Neural cell (in vitro differentiated cells): ENCODE data around the gene CASKIN2. TPM values are rescaled to one million over a fixed set of nuclear protein-coding genes. Genes with fewer than 3 reads are reported as not detected.

Experiments
- H2AFZ ChIP-seq: fragments of 200-600, 300-800 bp; sonication (generic), shearing (Covaris generic); 2 replicates; pipeline ENCODE4 v1.6.0; 2014; ENCODE audit warnings: low read depth, mild to moderate bottlenecking, antibody characterized with exemption, low read length, moderate library complexity
- H3F3A ChIP-seq: fragments of 200-600 bp; shearing (Covaris generic); 2 replicates; pipeline ENCODE4 v1.6.1; 2016; ENCODE audit warnings: mild to moderate bottlenecking, moderate library complexity, mixed read lengths, antibody characterized with exemption, low read length; ENCODE audit not compliant: insufficient read depth, poor library complexity, severe bottlenecking
- H3K27ac ChIP-seq: fragments of 200-600, 300-800 bp; sonication (generic), shearing (Covaris generic); 2 replicates; pipeline ENCODE4 v1.5.1; 2014; ENCODE audit warnings: mild to moderate bottlenecking, low read length, moderate library complexity
- H3K27me3 ChIP-seq: fragments of 300-800, 200-600 bp; sonication (generic), shearing (Covaris generic); 2 replicates; pipeline ENCODE4 v1.6.0; 2014; ENCODE audit warnings: mild to moderate bottlenecking, low read depth, low read length, moderate library complexity; ENCODE audit not compliant: insufficient read depth
- H3K36me3 ChIP-seq: fragments of 300-800, 200-600 bp; sonication (generic), shearing (Covaris generic); 2 replicates; pipeline ENCODE4 v1.5.1; 2014; ENCODE audit warnings: mild to moderate bottlenecking, antibody characterized with exemption, low read length, moderate library complexity; ENCODE audit not compliant: insufficient read depth
- H3K4me2 ChIP-seq: fragments of 300-800, 200-600 bp; sonication (generic), shearing (Covaris generic); 2 replicates; pipeline ENCODE4 v1.6.0; 2014; ENCODE audit warnings: mild to moderate bottlenecking, low read length
- H3K4me3 ChIP-seq: fragments of 300-800, 200-600 bp; sonication (generic), shearing (Covaris generic); 2 replicates; pipeline ENCODE4 v1.5.1; 2014; ENCODE audit warnings: mild to moderate bottlenecking, low read length, moderate library complexity
- H3K79me2 ChIP-seq: fragments of 200-600 bp; shearing (Covaris generic); replicated peaks from 2 replicates; pipeline ENCODE4 v1.6.0; 2014; ENCODE audit warnings: mild to moderate bottlenecking, low read length, moderate library complexity; ENCODE audit not compliant: insufficient read depth
- H3K9ac ChIP-seq: fragments of 300-800, 200-600 bp; sonication (generic), shearing (Covaris generic); 2 replicates; pipeline ENCODE4 v1.6.1; 2016; ENCODE audit warnings: mild to moderate bottlenecking, low read length, mixed read lengths
- H3K9me2 ChIP-seq: fragments of 200-600 bp; shearing (Covaris generic); 2 replicates; pipeline ENCODE4 v1.6.1; 2016; ENCODE audit warnings: mild to moderate bottlenecking, low read length, mixed read lengths; ENCODE audit not compliant: insufficient read depth
- H3K9me3 ChIP-seq: fragments of 200-600, 300-800 bp; sonication (generic), shearing (Covaris generic); 2 replicates; pipeline ENCODE4 v1.6.1; 2016; ENCODE audit warnings: mild to moderate bottlenecking, mixed run types, low read length, moderate library complexity, mixed read lengths
- H4K20me1 ChIP-seq: fragments of 200-600 bp; shearing (Covaris generic); 2 replicates; pipeline ENCODE4 v1.6.1; 2016; ENCODE audit warnings: mild to moderate bottlenecking, mixed run types; ENCODE audit not compliant: insufficient read depth
- EP300 ChIP-seq: fragments of 450-650 bp; conservative IDR thresholded peaks from 2 replicates; pipeline ENCODE4 v1.6.1; 2014; ENCODE audit warnings: antibody characterized with exemption, mild to moderate bottlenecking, moderate library complexity; ENCODE audit not compliant: poor library complexity, severe bottlenecking
- EZH2 ChIP-seq: fragments of 200-600, 300-800 bp; shearing (Covaris generic), sonication (generic); IDR thresholded peaks from 2 replicates; pipeline ENCODE4 v1.6.1; 2014; ENCODE audit warnings: antibody characterized with exemption, low read length, borderline replicate concordance, mild to moderate bottlenecking; ENCODE audit not compliant: insufficient read depth, poor library complexity, severe bottlenecking
- MXI1 ChIP-seq: fragments of 450-650 bp; conservative IDR thresholded peaks from 2 replicates; pipeline ENCODE4 v1.6.1; 2014; ENCODE audit warnings: antibody characterized with exemption, mild to moderate bottlenecking; ENCODE audit not compliant: poor library complexity, severe bottlenecking
- POLR2AphosphoS5 ChIP-seq: IDR thresholded peaks from 2 replicates; pipeline ENCODE4 v1.6.1; 2012
- RAD21 ChIP-seq: fragments of 450-650 bp; conservative IDR thresholded peaks from 2 replicates; pipeline ENCODE4 v1.6.1; 2014; ENCODE audit warnings: antibody characterized with exemption, mild to moderate bottlenecking, moderate library complexity
- SMC3 ChIP-seq: fragments of 450-650 bp; conservative IDR thresholded peaks from 2 replicates; pipeline ENCODE4 v1.6.1; 2014; ENCODE audit warnings: antibody characterized with exemption, mild to moderate bottlenecking, moderate library complexity; ENCODE audit not compliant: poor library complexity
- TAF1 ChIP-seq: IDR thresholded peaks from 2 replicates; pipeline ENCODE4 v1.6.1; 2012; ENCODE audit warnings: low read depth
- polyA plus RNA-seq: library from polyadenylated mRNA; depleted of rRNA; stranded (reverse); fragments of >200 nt; gene quantifications from 2 replicates; pipeline ENCODE4 v1.2.3, GENCODE V29; 2014
- TF ChIP-seq, protein P1 (sequence below): IDR thresholded peaks from 2 replicates; pipeline ENCODE4 v1.6.1; 2012; ENCODE audit warnings: borderline replicate concordance
- TF ChIP-seq, protein P2 (sequence below): fragments of 450-650 bp; IDR thresholded peaks from 2 replicates; pipeline ENCODE4 v1.5.1; 2014; ENCODE audit warnings: antibody characterized with exemption, mild to moderate bottlenecking, moderate library complexity; ENCODE audit not compliant: poor library complexity, severe bottlenecking

Gene CASKIN2
- polyA plus RNA-seq, 1 donor from 2014 or later, result 2.8 TPM

DNA sequence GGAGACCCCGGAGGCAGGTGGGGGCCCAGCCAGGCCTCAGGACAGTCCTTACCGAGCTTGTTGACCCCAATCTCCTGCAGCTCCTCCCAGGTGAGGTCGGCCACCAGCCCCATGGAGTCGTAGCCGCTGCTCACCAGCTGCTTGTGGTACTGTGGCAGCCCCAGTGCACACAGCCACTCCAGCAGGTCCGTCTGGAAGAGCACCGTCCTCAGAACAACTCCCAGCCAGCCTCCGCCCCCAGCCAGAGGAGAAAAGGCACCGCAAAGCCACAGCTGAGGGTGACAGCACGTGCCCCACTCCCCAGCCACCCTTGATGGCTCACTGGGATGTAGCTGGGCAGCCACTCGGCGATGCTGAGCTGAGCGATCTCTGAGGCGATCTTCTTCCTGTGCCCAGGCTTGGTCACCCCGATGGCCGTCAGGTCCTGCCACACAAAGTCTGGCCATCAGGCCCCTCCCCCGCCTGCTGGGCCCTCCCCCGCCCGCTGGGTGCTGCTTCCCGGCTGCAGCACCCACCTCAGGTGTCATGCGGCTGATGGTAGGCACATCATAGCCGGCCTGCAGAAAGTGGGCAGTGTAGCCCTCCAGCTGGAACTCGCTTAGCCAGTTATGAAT lies 11.9 kb downstream of the CASKIN2 start:
- TF ChIP-seq, protein P1, sequence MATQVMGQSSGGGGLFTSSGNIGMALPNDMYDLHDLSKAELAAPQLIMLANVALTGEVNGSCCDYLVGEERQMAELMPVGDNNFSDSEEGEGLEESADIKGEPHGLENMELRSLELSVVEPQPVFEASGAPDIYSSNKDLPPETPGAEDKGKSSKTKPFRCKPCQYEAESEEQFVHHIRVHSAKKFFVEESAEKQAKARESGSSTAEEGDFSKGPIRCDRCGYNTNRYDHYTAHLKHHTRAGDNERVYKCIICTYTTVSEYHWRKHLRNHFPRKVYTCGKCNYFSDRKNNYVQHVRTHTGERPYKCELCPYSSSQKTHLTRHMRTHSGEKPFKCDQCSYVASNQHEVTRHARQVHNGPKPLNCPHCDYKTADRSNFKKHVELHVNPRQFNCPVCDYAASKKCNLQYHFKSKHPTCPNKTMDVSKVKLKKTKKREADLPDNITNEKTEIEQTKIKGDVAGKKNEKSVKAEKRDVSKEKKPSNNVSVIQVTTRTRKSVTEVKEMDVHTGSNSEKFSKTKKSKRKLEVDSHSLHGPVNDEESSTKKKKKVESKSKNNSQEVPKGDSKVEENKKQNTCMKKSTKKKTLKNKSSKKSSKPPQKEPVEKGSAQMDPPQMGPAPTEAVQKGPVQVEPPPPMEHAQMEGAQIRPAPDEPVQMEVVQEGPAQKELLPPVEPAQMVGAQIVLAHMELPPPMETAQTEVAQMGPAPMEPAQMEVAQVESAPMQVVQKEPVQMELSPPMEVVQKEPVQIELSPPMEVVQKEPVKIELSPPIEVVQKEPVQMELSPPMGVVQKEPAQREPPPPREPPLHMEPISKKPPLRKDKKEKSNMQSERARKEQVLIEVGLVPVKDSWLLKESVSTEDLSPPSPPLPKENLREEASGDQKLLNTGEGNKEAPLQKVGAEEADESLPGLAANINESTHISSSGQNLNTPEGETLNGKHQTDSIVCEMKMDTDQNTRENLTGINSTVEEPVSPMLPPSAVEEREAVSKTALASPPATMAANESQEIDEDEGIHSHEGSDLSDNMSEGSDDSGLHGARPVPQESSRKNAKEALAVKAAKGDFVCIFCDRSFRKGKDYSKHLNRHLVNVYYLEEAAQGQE, result no peak
- TF ChIP-seq SMC3 (no peak), MXI1 (no peak), EP300 (no peak), RAD21 (no peak), EZH2 (no peak), TAF1 (no peak), POLR2AphosphoS5 (no peak)
- TF ChIP-seq, protein P2, sequence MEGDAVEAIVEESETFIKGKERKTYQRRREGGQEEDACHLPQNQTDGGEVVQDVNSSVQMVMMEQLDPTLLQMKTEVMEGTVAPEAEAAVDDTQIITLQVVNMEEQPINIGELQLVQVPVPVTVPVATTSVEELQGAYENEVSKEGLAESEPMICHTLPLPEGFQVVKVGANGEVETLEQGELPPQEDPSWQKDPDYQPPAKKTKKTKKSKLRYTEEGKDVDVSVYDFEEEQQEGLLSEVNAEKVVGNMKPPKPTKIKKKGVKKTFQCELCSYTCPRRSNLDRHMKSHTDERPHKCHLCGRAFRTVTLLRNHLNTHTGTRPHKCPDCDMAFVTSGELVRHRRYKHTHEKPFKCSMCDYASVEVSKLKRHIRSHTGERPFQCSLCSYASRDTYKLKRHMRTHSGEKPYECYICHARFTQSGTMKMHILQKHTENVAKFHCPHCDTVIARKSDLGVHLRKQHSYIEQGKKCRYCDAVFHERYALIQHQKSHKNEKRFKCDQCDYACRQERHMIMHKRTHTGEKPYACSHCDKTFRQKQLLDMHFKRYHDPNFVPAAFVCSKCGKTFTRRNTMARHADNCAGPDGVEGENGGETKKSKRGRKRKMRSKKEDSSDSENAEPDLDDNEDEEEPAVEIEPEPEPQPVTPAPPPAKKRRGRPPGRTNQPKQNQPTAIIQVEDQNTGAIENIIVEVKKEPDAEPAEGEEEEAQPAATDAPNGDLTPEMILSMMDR, result no peak

DNA sequence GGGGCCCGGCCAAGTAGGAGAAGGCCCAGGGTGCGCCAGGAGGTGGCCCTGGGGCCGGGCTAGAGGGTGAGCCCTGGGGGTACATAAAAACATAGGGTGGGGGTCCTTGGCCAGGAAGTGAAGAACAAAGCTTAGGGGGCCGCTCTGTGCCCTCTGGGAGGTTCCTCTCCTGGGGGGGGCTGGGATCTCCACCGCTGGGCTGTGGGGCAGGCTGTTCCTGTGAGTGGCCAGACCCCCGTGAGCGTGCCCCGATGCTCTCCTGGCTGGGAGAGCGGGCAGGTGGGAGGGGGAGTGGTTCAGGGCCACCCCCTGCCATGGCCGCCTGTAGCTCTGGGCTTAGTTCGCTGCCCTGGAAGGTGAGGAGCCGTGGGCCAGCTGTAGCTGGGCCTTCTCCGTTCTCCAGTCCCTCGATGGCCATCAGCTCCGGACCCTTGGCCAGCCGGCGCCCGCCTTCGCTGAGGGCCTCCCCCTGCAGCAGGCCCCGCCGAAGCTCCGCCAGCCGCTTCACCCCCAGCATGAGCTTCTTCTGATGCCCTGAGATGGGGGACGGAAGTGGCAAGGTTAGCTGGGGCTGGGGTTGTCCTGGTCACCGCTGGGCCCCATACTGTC lies 12.5 kb downstream of the CASKIN2 start:
- no peaks in the 10 kb centered on the region for H3K36me3 ChIP-seq
- H4K20me1 ChIP-seq, result no peaks in the 10 kb centered on the region
- no peak overlapping the region for H3K9ac ChIP-seq

More for the DNA sequence above, 11.9 kb downstream of the CASKIN2 start:
- Histone ChIP-seq H3K36me3 (no peaks in the 10 kb centered on the region), H3K4me3 (no peak overlapping the region), H3K27ac (no peak overlapping the region), H3K27me3 (no peaks in the 10 kb centered on the region), H3K9me2 (no peaks in the 10 kb centered on the region), H4K20me1 (no peaks in the 10 kb centered on the region), H3K9me3 (no peaks in the 10 kb centered on the region), H3K79me2 (no peaks in the 10 kb centered on the region), H3K4me2 (no peak overlapping the region), H2AFZ (no peak overlapping the region), H3F3A (no peaks in the 10 kb centered on the region), H3K9ac (no peak overlapping the region)

More for the DNA sequence above, 12.5 kb downstream of the CASKIN2 start:
- TF ChIP-seq SMC3, result no peak
- no peak for TF ChIP-seq TAF1
- TF ChIP-seq, protein P1, result no peak
- no peak for TF ChIP-seq POLR2AphosphoS5
- no peak for TF ChIP-seq MXI1
- Histone ChIP-seq H3K9me3 (no peaks in the 10 kb centered on the region), H3K4me3 (no peak overlapping the region), H2AFZ (no peak overlapping the region), H3K27ac (no peak overlapping the region), H3K27me3 (no peaks in the 10 kb centered on the region), H3K4me2 (no peak overlapping the region), H3K9me2 (no peaks in the 10 kb centered on the region), H3F3A (no peaks in the 10 kb centered on the region), H3K79me2 (no peaks in the 10 kb centered on the region)
